K562 (cell line): Measurements from ENCODE around the gene NUPR1. TPM values are rescaled to one million over a fixed set of nuclear protein-coding genes. Genes with fewer than 3 reads are reported as not detected.
A peak's percentile ranks its signal among the peaks of the same experiment; 100 is the strongest.

Source experiments
- ATF7 ChIP-seq: fragments of 450-650 bp; IDR thresholded peaks from 2 replicates; pipeline ENCODE4 v1.7.1; 2014; ENCODE audit warnings: mild to moderate bottlenecking, moderate library complexity
- BACH1 ChIP-seq: fragments of 200-800 bp; sonication (Bioruptor generic); IDR thresholded peaks from 2 replicates; pipeline ENCODE4 v1.6.1; 2016; ENCODE audit warnings: missing genetic modification characterization, missing compliant biosample characterization
- CXXC5 ChIP-seq: fragments of 250-450 bp; sonication (Bioruptor Pico); IDR thresholded peaks from 2 replicates; pipeline ENCODE4 v1.8.0; 2022; ENCODE audit warnings: inconsistent platforms, mild to moderate bottlenecking, moderate library complexity
- DNMT1 ChIP-seq: fragments of 450-650 bp; IDR thresholded peaks from 2 replicates; pipeline ENCODE4 v1.6.1; 2016; ENCODE audit warnings: antibody characterized with exemption, mild to moderate bottlenecking
- HMGXB4 ChIP-seq: sonication (generic); formaldehyde crosslinking; IDR thresholded peaks from 2 replicates; pipeline ENCODE4 v1.8.1; 2023; ENCODE audit warnings: mild to moderate bottlenecking, missing genetic modification reagents
- LCOR ChIP-seq: sonication (generic); formaldehyde crosslinking; IDR thresholded peaks from 2 replicates; pipeline ENCODE4 v1.8.0; 2022; ENCODE audit warnings: mild to moderate bottlenecking, missing genetic modification reagents
- PHB ChIP-seq: fragments of 250-450 bp; sonication (Bioruptor Pico); IDR thresholded peaks from 2 replicates; pipeline ENCODE4 v1.5.0; 2021
- PHB2 ChIP-seq: fragments of 450-650 bp; IDR thresholded peaks from 2 replicates; pipeline ENCODE4 v1.6.1; 2017; ENCODE audit warnings: low read depth
- PRDM10 ChIP-seq: fragments of 450-650 bp; IDR thresholded peaks from 2 replicates; pipeline ENCODE4 v1.6.1; 2018; ENCODE audit not compliant: partially characterized antibody
- PRMT5 ChIP-seq: sonication (generic); formaldehyde crosslinking; IDR thresholded peaks from 2 replicates; pipeline ENCODE4 v1.5.0; 2020; ENCODE audit warnings: missing genetic modification reagents
- PYGO2 ChIP-seq: fragments of 450-650 bp; IDR thresholded peaks from 2 replicates; pipeline ENCODE4 v1.6.1; 2016; ENCODE audit warnings: mild to moderate bottlenecking, missing genetic modification characterization, moderate library complexity, missing compliant biosample characterization
- SMARCA5 ChIP-seq: fragments of 450-650 bp; IDR thresholded peaks from 2 replicates; pipeline ENCODE4 v1.6.1; 2016
- ZKSCAN8 ChIP-seq: fragments of 200-800 bp; sonication (Bioruptor generic); IDR thresholded peaks from 2 replicates; pipeline ENCODE4 v1.6.1; 2016; ENCODE audit warnings: missing genetic modification characterization, missing compliant biosample characterization
- ZNF217 ChIP-seq: sonication (generic); formaldehyde crosslinking; IDR thresholded peaks from 2 replicates; pipeline ENCODE4 v1.8.0; 2022; ENCODE audit warnings: mild to moderate bottlenecking, missing genetic modification reagents
- ZNF57 ChIP-seq: fragments of 450-650 bp; formaldehyde crosslinking; IDR thresholded peaks from 2 replicates; pipeline ENCODE4 v1.4.0; 2020; ENCODE audit warnings: mild to moderate bottlenecking, moderate library complexity
- ZNF780A ChIP-seq: fragments of 250-450 bp; sonication (Bioruptor Pico); IDR thresholded peaks from 2 replicates; pipeline ENCODE4 v1.5.0; 2021; ENCODE audit warnings: mild to moderate bottlenecking
- ZSCAN32 ChIP-seq: fragments of 450-650 bp; formaldehyde crosslinking; IDR thresholded peaks from 2 replicates; pipeline ENCODE4 v1.4.0; 2020; ENCODE audit warnings: mild to moderate bottlenecking, moderate library complexity
- polyA plus RNA-seq, 8 experiments: library from polyadenylated mRNA; depleted of rRNA in 4 of 8; stranded (reverse) in 5 of 8; unstranded in 3 of 8; fragments of >200 nt; fragmentation: Nextera tagmentation in 2 of 8; fragmentation: Illumina TruSeq in 1 of 8; extraction: Ambion mirVana in 2 of 8; extraction: Trizol in 1 of 8; gene quantifications; 2 replicates each; pipeline versions ENCODE4 v1.2.1 to v1.2.3, GENCODE V29; 2011 to 2014; ENCODE audit warnings: inconsistent platforms in 1 of 8, missing spikeins in 1 of 8
- total RNA-seq, 7 experiments: library from RNA; depleted of rRNA in 6 of 7; stranded (reverse); fragments of >200 nt in 6 of 7; fragmentation: Illumina TruSeq in 2 of 7; extraction: Trizol in 2 of 7; gene quantifications; 2 replicates each; pipeline versions ENCODE4 v1.2.1 to v1.2.3, GENCODE V29; 2011 to 2021; ENCODE audit warnings: low replicate concordance in 1 of 7
- TF ChIP-seq, protein P1 (sequence below): sonication (generic); formaldehyde crosslinking; IDR thresholded peaks from 2 replicates; pipeline ENCODE4 v1.8.1; 2023; ENCODE audit warnings: mild to moderate bottlenecking, missing genetic modification reagents
- TF ChIP-seq, protein P2 (sequence below): conservative IDR thresholded peaks from 2 replicates; pipeline ENCODE4 v1.6.1; 2011; ENCODE audit warnings: low read depth, mild to moderate bottlenecking, low read length; ENCODE audit not compliant: control insufficient read depth
- TF ChIP-seq, protein P3 (sequence below): sonication (generic); formaldehyde crosslinking; IDR thresholded peaks from 2 replicates; pipeline ENCODE4 v1.5.0; 2020; ENCODE audit warnings: missing genetic modification reagents

The NUPR1 gene
- total and polyA plus RNA-seq, 9 of the 15 experiments (the other 6 are each of a cell fraction or from before 2014, with no cell fraction given): 0.07 to 1.5 (median 0.27) TPM

GRCh38 chr16:28538733-28539596 lies at the start of gene NUPR1 (continued):
- TF ChIP-seq, protein P1, sequence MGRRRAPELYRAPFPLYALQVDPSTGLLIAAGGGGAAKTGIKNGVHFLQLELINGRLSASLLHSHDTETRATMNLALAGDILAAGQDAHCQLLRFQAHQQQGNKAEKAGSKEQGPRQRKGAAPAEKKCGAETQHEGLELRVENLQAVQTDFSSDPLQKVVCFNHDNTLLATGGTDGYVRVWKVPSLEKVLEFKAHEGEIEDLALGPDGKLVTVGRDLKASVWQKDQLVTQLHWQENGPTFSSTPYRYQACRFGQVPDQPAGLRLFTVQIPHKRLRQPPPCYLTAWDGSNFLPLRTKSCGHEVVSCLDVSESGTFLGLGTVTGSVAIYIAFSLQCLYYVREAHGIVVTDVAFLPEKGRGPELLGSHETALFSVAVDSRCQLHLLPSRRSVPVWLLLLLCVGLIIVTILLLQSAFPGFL (CRISPR knock-in tag): no peak
- no peak for TF ChIP-seq SMARCA5
- no peak for TF ChIP-seq LCOR (CRISPR knock-in tag)
- TF ChIP-seq ZKSCAN8 (CRISPR knock-in tag): no peak; the same call in 1 of the 2 replicates
- TF ChIP-seq CXXC5: peak; percentile 49; the same call in 1 of the 2 replicates
- TF ChIP-seq PRMT5 (CRISPR knock-in tag): no peak
- no peak for TF ChIP-seq ZNF780A (CRISPR knock-in tag)
- TF ChIP-seq ZSCAN32: peak; percentile 72
- no peak for TF ChIP-seq PHB (CRISPR knock-in tag)
- TF ChIP-seq DNMT1: no peak
- TF ChIP-seq PYGO2 (tag): peak; percentile 73
- TF ChIP-seq ZNF57: no peak
- TF ChIP-seq BACH1 (tag): peak; percentile 25; the same call in 1 of the 2 replicates
- no peak for TF ChIP-seq PRDM10
- no peak for TF ChIP-seq PHB2
- TF ChIP-seq HMGXB4 (CRISPR knock-in tag): no peak
- TF ChIP-seq, protein P2, sequence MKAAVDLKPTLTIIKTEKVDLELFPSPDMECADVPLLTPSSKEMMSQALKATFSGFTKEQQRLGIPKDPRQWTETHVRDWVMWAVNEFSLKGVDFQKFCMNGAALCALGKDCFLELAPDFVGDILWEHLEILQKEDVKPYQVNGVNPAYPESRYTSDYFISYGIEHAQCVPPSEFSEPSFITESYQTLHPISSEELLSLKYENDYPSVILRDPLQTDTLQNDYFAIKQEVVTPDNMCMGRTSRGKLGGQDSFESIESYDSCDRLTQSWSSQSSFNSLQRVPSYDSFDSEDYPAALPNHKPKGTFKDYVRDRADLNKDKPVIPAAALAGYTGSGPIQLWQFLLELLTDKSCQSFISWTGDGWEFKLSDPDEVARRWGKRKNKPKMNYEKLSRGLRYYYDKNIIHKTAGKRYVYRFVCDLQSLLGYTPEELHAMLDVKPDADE: no peak
- TF ChIP-seq, protein P3, sequence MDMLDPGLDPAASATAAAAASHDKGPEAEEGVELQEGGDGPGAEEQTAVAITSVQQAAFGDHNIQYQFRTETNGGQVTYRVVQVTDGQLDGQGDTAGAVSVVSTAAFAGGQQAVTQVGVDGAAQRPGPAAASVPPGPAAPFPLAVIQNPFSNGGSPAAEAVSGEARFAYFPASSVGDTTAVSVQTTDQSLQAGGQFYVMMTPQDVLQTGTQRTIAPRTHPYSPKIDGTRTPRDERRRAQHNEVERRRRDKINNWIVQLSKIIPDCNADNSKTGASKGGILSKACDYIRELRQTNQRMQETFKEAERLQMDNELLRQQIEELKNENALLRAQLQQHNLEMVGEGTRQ (CRISPR knock-in tag): no peak
- TF ChIP-seq ATF7: peak; percentile 66; the same call in 1 of the 2 replicates
- no peak for TF ChIP-seq ZNF217 (CRISPR knock-in tag)
